H1 (cell line): ENCODE results near the gene SPEM3. TPM values are rescaled to one million over a fixed set of nuclear protein-coding genes. Genes with fewer than 3 reads are reported as not detected.

Experiments
- PHF8 ChIP-seq: fragments of 200-600 bp; sonication (generic); conservative IDR thresholded peaks from 2 replicates; pipeline ENCODE4 v1.7.1; 2012; ENCODE audit warnings: low read depth, mild to moderate bottlenecking, inconsistent platforms, low read length, moderate library complexity
- RXRA ChIP-seq: IDR thresholded peaks from 2 replicates; pipeline ENCODE4 v1.6.1; 2011; ENCODE audit warnings: low read depth, mild to moderate bottlenecking, low read length, moderate library complexity; ENCODE audit not compliant: insufficient read depth
- polyA plus RNA-seq, 7 experiments: library from polyadenylated mRNA; depleted of rRNA in 3 of 7; stranded (reverse) in 5 of 7; unstranded in 2 of 7; fragments of >200 nt in 5 of 7; fragments of 200-250 nt in 2 of 7; gene quantifications; 1 replicate in 5 of 7; 2 replicates in 1 of 7; 4 replicates in 1 of 7; pipeline versions ENCODE4 v1.2.1 to v1.2.3, GENCODE V29; 2011 to 2013; ENCODE audit warnings: missing spikeins in 2 of 7, mixed read lengths in 2 of 7
- total RNA-seq: library from RNA; stranded (reverse); fragmentation: NEBNext Ultra II Directional; extraction: Animal tissue kit (Norgen Biotek cat#: 25700); gene quantifications from 2 replicates; pipeline ENCODE4 v1.2.1, GENCODE V29; 2021
- TF ChIP-seq, protein P1 (sequence below): fragments of 300-600 bp; sonication (generic); IDR thresholded peaks from 2 replicates; pipeline ENCODE4 v1.7.1; 2012; ENCODE audit warnings: low read length, moderate library complexity, mild to moderate bottlenecking, inconsistent platforms; ENCODE audit not compliant: insufficient replicate concordance

SPEM3 gene
- total and polyA plus RNA-seq, 2 of the 8 experiments (the other 6 are each of a cell fraction or from before 2014, with no cell fraction given): 0.02 TPM; not detected in 1

DNA sequence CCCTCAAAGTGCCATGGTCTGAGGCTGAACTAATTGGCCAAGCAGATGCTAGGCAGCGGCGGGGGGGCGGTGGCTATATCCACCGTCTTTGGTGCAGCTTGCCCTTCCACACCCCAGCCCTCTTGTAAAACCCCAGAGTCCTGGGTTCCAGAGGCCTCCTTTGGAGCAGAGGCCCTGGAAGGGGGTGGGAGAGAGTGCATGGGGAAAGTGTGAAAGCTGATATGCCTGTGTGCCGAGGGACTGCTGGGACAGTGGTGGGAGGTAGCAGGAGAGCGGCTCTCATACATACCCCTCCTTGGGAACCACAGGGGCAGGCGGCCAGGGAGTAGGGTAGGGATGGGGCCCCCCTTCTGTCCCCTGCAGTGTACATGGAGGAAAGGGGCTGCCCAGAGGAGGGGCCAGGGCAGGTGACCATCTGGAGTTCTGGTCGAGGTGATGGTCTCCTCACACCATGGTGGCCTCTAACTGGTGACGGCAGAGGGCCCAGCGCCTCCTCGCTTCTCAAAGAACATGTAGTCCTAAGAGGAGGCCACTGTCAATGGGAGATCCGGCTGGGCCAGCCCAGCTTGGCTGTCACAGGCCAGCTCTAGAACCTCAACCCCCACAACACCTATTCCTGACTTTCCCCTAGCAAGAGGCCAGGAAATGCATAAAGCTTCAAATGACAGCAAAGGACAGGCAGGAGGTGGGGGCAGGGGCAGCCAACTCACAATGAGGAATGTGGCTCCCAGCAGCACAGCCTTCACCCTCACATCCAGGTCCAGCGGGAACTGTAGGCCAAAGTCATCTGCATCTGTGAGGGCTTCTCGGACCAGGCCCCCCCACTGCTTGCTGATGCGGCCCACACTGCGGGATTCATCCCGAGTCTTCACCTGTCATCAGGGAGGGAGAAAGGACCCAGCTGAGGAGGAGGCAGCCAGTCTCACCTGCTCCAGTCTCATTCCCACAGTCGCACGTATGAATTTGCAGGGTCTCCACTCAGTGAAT, 38.4 kb upstream of the SPEM3 start (continued):
- TF ChIP-seq, protein P1, sequence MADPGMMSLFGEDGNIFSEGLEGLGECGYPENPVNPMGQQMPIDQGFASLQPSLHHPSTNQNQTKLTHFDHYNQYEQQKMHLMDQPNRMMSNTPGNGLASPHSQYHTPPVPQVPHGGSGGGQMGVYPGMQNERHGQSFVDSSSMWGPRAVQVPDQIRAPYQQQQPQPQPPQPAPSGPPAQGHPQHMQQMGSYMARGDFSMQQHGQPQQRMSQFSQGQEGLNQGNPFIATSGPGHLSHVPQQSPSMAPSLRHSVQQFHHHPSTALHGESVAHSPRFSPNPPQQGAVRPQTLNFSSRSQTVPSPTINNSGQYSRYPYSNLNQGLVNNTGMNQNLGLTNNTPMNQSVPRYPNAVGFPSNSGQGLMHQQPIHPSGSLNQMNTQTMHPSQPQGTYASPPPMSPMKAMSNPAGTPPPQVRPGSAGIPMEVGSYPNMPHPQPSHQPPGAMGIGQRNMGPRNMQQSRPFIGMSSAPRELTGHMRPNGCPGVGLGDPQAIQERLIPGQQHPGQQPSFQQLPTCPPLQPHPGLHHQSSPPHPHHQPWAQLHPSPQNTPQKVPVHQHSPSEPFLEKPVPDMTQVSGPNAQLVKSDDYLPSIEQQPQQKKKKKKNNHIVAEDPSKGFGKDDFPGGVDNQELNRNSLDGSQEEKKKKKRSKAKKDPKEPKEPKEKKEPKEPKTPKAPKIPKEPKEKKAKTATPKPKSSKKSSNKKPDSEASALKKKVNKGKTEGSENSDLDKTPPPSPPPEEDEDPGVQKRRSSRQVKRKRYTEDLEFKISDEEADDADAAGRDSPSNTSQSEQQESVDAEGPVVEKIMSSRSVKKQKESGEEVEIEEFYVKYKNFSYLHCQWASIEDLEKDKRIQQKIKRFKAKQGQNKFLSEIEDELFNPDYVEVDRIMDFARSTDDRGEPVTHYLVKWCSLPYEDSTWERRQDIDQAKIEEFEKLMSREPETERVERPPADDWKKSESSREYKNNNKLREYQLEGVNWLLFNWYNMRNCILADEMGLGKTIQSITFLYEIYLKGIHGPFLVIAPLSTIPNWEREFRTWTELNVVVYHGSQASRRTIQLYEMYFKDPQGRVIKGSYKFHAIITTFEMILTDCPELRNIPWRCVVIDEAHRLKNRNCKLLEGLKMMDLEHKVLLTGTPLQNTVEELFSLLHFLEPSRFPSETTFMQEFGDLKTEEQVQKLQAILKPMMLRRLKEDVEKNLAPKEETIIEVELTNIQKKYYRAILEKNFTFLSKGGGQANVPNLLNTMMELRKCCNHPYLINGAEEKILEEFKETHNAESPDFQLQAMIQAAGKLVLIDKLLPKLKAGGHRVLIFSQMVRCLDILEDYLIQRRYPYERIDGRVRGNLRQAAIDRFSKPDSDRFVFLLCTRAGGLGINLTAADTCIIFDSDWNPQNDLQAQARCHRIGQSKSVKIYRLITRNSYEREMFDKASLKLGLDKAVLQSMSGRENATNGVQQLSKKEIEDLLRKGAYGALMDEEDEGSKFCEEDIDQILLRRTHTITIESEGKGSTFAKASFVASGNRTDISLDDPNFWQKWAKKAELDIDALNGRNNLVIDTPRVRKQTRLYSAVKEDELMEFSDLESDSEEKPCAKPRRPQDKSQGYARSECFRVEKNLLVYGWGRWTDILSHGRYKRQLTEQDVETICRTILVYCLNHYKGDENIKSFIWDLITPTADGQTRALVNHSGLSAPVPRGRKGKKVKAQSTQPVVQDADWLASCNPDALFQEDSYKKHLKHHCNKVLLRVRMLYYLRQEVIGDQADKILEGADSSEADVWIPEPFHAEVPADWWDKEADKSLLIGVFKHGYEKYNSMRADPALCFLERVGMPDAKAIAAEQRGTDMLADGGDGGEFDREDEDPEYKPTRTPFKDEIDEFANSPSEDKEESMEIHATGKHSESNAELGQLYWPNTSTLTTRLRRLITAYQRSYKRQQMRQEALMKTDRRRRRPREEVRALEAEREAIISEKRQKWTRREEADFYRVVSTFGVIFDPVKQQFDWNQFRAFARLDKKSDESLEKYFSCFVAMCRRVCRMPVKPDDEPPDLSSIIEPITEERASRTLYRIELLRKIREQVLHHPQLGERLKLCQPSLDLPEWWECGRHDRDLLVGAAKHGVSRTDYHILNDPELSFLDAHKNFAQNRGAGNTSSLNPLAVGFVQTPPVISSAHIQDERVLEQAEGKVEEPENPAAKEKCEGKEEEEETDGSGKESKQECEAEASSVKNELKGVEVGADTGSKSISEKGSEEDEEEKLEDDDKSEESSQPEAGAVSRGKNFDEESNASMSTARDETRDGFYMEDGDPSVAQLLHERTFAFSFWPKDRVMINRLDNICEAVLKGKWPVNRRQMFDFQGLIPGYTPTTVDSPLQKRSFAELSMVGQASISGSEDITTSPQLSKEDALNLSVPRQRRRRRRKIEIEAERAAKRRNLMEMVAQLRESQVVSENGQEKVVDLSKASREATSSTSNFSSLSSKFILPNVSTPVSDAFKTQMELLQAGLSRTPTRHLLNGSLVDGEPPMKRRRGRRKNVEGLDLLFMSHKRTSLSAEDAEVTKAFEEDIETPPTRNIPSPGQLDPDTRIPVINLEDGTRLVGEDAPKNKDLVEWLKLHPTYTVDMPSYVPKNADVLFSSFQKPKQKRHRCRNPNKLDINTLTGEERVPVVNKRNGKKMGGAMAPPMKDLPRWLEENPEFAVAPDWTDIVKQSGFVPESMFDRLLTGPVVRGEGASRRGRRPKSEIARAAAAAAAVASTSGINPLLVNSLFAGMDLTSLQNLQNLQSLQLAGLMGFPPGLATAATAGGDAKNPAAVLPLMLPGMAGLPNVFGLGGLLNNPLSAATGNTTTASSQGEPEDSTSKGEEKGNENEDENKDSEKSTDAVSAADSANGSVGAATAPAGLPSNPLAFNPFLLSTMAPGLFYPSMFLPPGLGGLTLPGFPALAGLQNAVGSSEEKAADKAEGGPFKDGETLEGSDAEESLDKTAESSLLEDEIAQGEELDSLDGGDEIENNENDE: no peak
- TF ChIP-seq RXRA: no peak
- TF ChIP-seq PHF8: no peak
